B cell (primary cell): ENCODE measurements around the gene WDR48. TPM values are rescaled to one million over a fixed set of nuclear protein-coding genes. Genes with fewer than 3 reads are reported as not detected.

Experiments used
- ATAC-seq: fragments of 200-7000 bp; cut with Tn5 transposase; one replicate; pipeline ENCODE4 v1.10.0; 2021; ENCODE audit warnings: low read depth, mild to moderate bottlenecking, moderate number of reproducible peaks, moderate library complexity
- CTCF ChIA-PET: fragments of 350-600 bp; sonication (Branson Sonifier 250); formaldehyde crosslinking; loops from one replicate; lab custom pipeline; 2021; ENCODE audit warnings: antibody characterized with exemption, inconsistent platforms; lab: Charles Lee
- POLR2A ChIA-PET: fragments of 350-600 bp; sonication (Branson Sonifier 250); formaldehyde crosslinking; loops from one replicate; lab custom pipeline; 2021; ENCODE audit warnings: antibody characterized with exemption; lab: Charles Lee
- DNase-seq: peaks from one replicate; pipeline ENCODE4 v3.0.0; 2013
- H2AFZ ChIP-seq: 2 replicates; pipeline ENCODE4 v1.6.1; 2012; ENCODE audit warnings: mild to moderate bottlenecking, low read depth, low read length; ENCODE audit not compliant: insufficient read depth, poor library complexity, severe bottlenecking
- H3K27ac ChIP-seq, 2 donors: 1 replicate in 1 of 2; 2 replicates in 1 of 2; pipeline ENCODE4 v1.5.1; 2012 to 2013; ENCODE audit warnings: low read length in 2 of 2, mild to moderate bottlenecking in 2 of 2, moderate library complexity in 1 of 2
- H3K27me3 ChIP-seq, 4 experiments: fragments of 200-600 bp in 1 of 4; sonication (generic) in 1 of 4; replicated peaks in 1 of 4; 1 replicate in 2 of 4; 2 replicates in 2 of 4; pipeline versions ENCODE4 v1.6.1 to v1.7.0; 2013 to 2016; ENCODE audit warnings: low read length in 3 of 4, mild to moderate bottlenecking in 2 of 4, mixed read lengths in 1 of 4, moderate library complexity in 1 of 4; ENCODE audit not compliant: insufficient read depth in 4 of 4, control insufficient read depth in 3 of 4; ENCODE audit errors: control extremely low read depth in 1 of 4
- H3K36me3 ChIP-seq, 2 experiments: replicated peaks in 1 of 2; 1 replicate in 1 of 2; 2 replicates in 1 of 2; pipeline versions ENCODE4 v1.6.1 to v1.7.1; 2013; ENCODE audit warnings: low read length in 1 of 2; ENCODE audit not compliant: insufficient read depth in 2 of 2, control insufficient read depth in 1 of 2; ENCODE audit errors: control extremely low read depth in 1 of 2, extremely low read depth in 1 of 2
- H3K4me1 ChIP-seq, 2 donors: fragments of 200-600 bp in 1 of 2; sonication (generic) in 1 of 2; 1 replicate in 1 of 2; 2 replicates in 1 of 2; pipeline versions ENCODE4 v1.5.1 to v1.6.1; 2013 to 2017; ENCODE audit warnings: low read length in 2 of 2; ENCODE audit not compliant: control insufficient read depth in 2 of 2, insufficient read depth in 2 of 2
- H3K4me2 ChIP-seq: replicated peaks from 2 replicates; pipeline ENCODE3; 2012; ENCODE audit warnings: mild to moderate bottlenecking, low read depth, low read length; ENCODE audit not compliant: poor library complexity, severe bottlenecking
- H3K4me3 ChIP-seq, 5 experiments: fragments of 200-600 bp in 1 of 5; sonication (generic) in 1 of 5; 1 replicate in 3 of 5; 2 replicates in 2 of 5; pipeline versions ENCODE4 v1.5.1 to v1.7.0; 2011 to 2016; ENCODE audit warnings: low read length in 4 of 5, mild to moderate bottlenecking in 4 of 5, low read depth in 2 of 5, control low read depth in 1 of 5, moderate library complexity in 1 of 5; ENCODE audit not compliant: insufficient read depth in 1 of 5; ENCODE audit errors: control extremely low read depth in 1 of 5, extremely low read depth in 1 of 5
- H3K79me2 ChIP-seq: fragments of 200-600 bp; sonication (generic); one replicate; pipeline ENCODE4 v1.6.0; 2016; ENCODE audit warnings: low read length; ENCODE audit not compliant: control insufficient read depth, insufficient read depth
- H3K9ac ChIP-seq: fragments of 200-600 bp; sonication (generic); 2 replicates; pipeline ENCODE4 v1.6.1; 2017; ENCODE audit warnings: mild to moderate bottlenecking, low read length, moderate library complexity
- H3K9me3 ChIP-seq, 3 donors: one replicate each; pipeline versions ENCODE4 v1.6.1 to v1.7.1; 2013; ENCODE audit warnings: low read length in 2 of 3; ENCODE audit not compliant: control insufficient read depth in 2 of 3, insufficient read depth in 1 of 3; ENCODE audit errors: control extremely low read depth in 1 of 3
- H4K20me1 ChIP-seq: 2 replicates; pipeline ENCODE4 v1.6.0; 2012; ENCODE audit warnings: mild to moderate bottlenecking, low read length; ENCODE audit not compliant: insufficient read depth, control insufficient read depth, poor library complexity, severe bottlenecking
- H3K27ac Mint-ChIP-seq: one replicate; pipeline ENCODE4 v1.8.0; 2021; ENCODE audit warnings: mixed read lengths
- H3K27me3 Mint-ChIP-seq: one replicate; pipeline ENCODE4 v1.8.0; 2021; ENCODE audit warnings: mixed read lengths
- H3K4me1 Mint-ChIP-seq: one replicate; pipeline ENCODE4 v1.8.0; 2021; ENCODE audit warnings: mixed read lengths
- H3K4me3 Mint-ChIP-seq: one replicate; pipeline ENCODE4 v1.8.0; 2021; ENCODE audit warnings: mixed read lengths
- H3K9me3 Mint-ChIP-seq: one replicate; pipeline ENCODE4 v1.8.0; 2022; ENCODE audit warnings: mixed read lengths; ENCODE audit not compliant: insufficient read depth
- CTCF ChIP-seq: fragments of 200-600 bp; IDR thresholded peaks from one replicate; pipeline ENCODE4 v1.8.0; 2022; ENCODE audit warnings: antibody characterized with exemption, mild to moderate bottlenecking
- EZH2 ChIP-seq: IDR thresholded peaks from 2 replicates; pipeline ENCODE4 v1.6.1; 2012; ENCODE audit warnings: borderline replicate concordance, low read depth, mild to moderate bottlenecking, moderate library complexity, low read length; ENCODE audit not compliant: insufficient read depth, poor library complexity, severe bottlenecking
- WGBS: methylation state at CpG from one replicate; pipeline ENCODE4 v1.1.5; 2013; ENCODE audit warnings: missing lambda C conversion rate; ENCODE audit not compliant: insufficient coverage; 5-methylcytosine and 5-hydroxymethylcytosine counted together
- intact Hi-C: fragments of 100-400 bp; cut with micrococcal nuclease; formaldehyde crosslinking; loops from one replicate; pipeline ENCODE4 v1.10.0; 2022
- polyA plus RNA-seq: library from polyadenylated mRNA; depleted of rRNA; stranded (reverse); fragments of >200 nt; gene quantifications from 2 replicates; pipeline ENCODE4 v1.2.3, GENCODE V29; 2012
- total RNA-seq, 2 donors: library from RNA; stranded (reverse); fragments of 120-200 nt in 1 of 2; gene quantifications; 1 replicate in 1 of 2; 2 replicates in 1 of 2; pipeline versions ENCODE4 v1.2.3 to v1.2.4, GENCODE V29; 2013 to 2022

Gene WDR48
- total and polyA plus RNA-seq, 2 donors (not counting 1 experiment from before 2014, with no cell fraction given): 20.8 to 68.6 TPM

GRCh38 chr3:39125841-39126500, 74.2 kb downstream of the WDR48 start:
- no peaks in the 10 kb centered on the region for H3K27me3 ChIP-seq
- H3K4me2 ChIP-seq: no peak overlapping the region
- DNase-seq (no peak), ATAC-seq (no peak)
- H3K4me1 ChIP-seq: peaks cover 53 to 56% of the 10 kb centered on the region in 2 donors
- H3K4me1 Mint-ChIP-seq: peaks cover 68% of the 10 kb centered on the region
- H3K36me3 ChIP-seq: peaks cover 0 to 28% of the 10 kb centered on the region in 2 experiments
- H3K27ac Mint-ChIP-seq: peak overlapping the region; percentile 11
- no peaks in the 10 kb centered on the region for H3K9me3 ChIP-seq
- H3K79me2 ChIP-seq: no peaks in the 10 kb centered on the region
- H3K9ac ChIP-seq: no peak overlapping the region
- H2AFZ ChIP-seq: no peak overlapping the region
- H3K27me3 Mint-ChIP-seq: no peaks in the 10 kb centered on the region
- POLR2A ChIA-PET: no interaction called here
- H3K9me3 Mint-ChIP-seq: no peaks in the 10 kb centered on the region
- H4K20me1 ChIP-seq: no peaks in the 10 kb centered on the region
- no peak overlapping the region for H3K4me3 ChIP-seq
- intact Hi-C loops: no loop called here
- H3K27ac ChIP-seq: no peak overlapping the region
- 83% methylated on average over 10 of the region's 12 CpGs for WGBS
- CTCF ChIA-PET: interaction anchor here (0.7 to 5.8 kb wide), 12 partner anchors 8 to 165 kb away, joined by 3 to 49 read pairs (median 6); partner anchors contain the start of genes GORASP1 and TTC21A
- H3K4me3 Mint-ChIP-seq: no peak overlapping the region
- TF ChIP-seq EZH2 (no peak), CTCF (no peak)

- peaks cover 47 to 50% of the 10 kb centered on the region in 2 donors for H3K4me1 ChIP-seq
- H3K9ac ChIP-seq: no peak overlapping the region
- no peaks in the 10 kb centered on the region for H3K27me3 ChIP-seq
- H3K79me2 ChIP-seq: no peaks in the 10 kb centered on the region
- Mint-ChIP-seq H3K27ac (peak overlapping the region; percentile 62), H3K9me3 (no peaks in the 10 kb centered on the region), H3K4me1 (peaks cover 62% of the 10 kb centered on the region), H3K27me3 (no peaks in the 10 kb centered on the region), H3K4me3 (peak overlapping the region; percentile 11)
- intact Hi-C loops: no loop called here
- H3K9me3 ChIP-seq: no peaks in the 10 kb centered on the region
- ATAC-seq: peak; percentile 37
- peak overlapping the region; percentile 34 for H3K4me2 ChIP-seq
- ChIA-PET POLR2A (interaction anchor here (0.9 to 1.0 kb wide), 2 partner anchors 18 to 22 kb away, joined by 3 to 4 read pairs; no protein-coding TSS in a partner anchor), CTCF (interaction anchor here (0.8 to 5.8 kb wide), 13 partner anchors 8 to 165 kb away, joined by 3 to 49 read pairs (median 4); partner anchors contain the start of genes GORASP1 and TTC21A)
- WGBS: 24% methylated on average over 5 of the region's 6 CpGs
- no peak overlapping the region for H2AFZ ChIP-seq
- peaks cover 0 to 30% of the 10 kb centered on the region in 2 experiments for H3K36me3 ChIP-seq
- no peak for TF ChIP-seq EZH2
- TF ChIP-seq CTCF: no peak
- H4K20me1 ChIP-seq: no peaks in the 10 kb centered on the region
- H3K27ac ChIP-seq: no peak overlapping the region
- H3K4me3 ChIP-seq: no peak overlapping the region
- DNase-seq: peak; percentile 50
Measured at GRCh38 chr3:39126532-39127071, 74.8 kb downstream of the WDR48 start.
